HepG2 (cell line): Measurements from ENCODE around the gene UST. TPM values are rescaled to one million over a fixed set of nuclear protein-coding genes. Genes with fewer than 3 reads are reported as not detected.
A peak's percentile ranks its signal among the peaks of the same experiment; 100 is the strongest.

Experiments used
- AHDC1 ChIP-seq: sonication (generic); formaldehyde crosslinking; IDR thresholded peaks from 2 replicates; pipeline ENCODE4 v1.5.1; 2020; ENCODE audit warnings: mild to moderate bottlenecking, missing genetic modification reagents, borderline replicate concordance
- CTCF ChIP-seq: sonication (generic); formaldehyde crosslinking; IDR thresholded peaks from 2 replicates; pipeline ENCODE4 v1.5.0; 2020; ENCODE audit warnings: mild to moderate bottlenecking, missing genetic modification reagents, moderate library complexity
- DMTF1 ChIP-seq: sonication (generic); formaldehyde crosslinking; IDR thresholded peaks from 2 replicates; pipeline ENCODE4 v1.4.0; 2020; ENCODE audit warnings: mild to moderate bottlenecking, missing genetic modification reagents
- HNRNPLL ChIP-seq: fragments of 200-400 bp; formaldehyde crosslinking; IDR thresholded peaks from 2 replicates; pipeline ENCODE4 v1.6.1; 2017; ENCODE audit warnings: mild to moderate bottlenecking, low read depth, low read length; ENCODE audit not compliant: poor library complexity, severe bottlenecking
- HOMEZ ChIP-seq: IDR thresholded peaks from 2 replicates; pipeline ENCODE4 v1.6.1; 2016; ENCODE audit warnings: low read depth
- KDM3A ChIP-seq: IDR thresholded peaks from 2 replicates; pipeline ENCODE4 v1.6.1; 2018; ENCODE audit warnings: low read depth, missing compliant biosample characterization
- MTERF4 ChIP-seq: sonication (generic); formaldehyde crosslinking; IDR thresholded peaks from 2 replicates; pipeline ENCODE4 v1.8.0; 2023; ENCODE audit warnings: mild to moderate bottlenecking, missing genetic modification reagents
- NR0B2 ChIP-seq: sonication (generic); formaldehyde crosslinking; IDR thresholded peaks from 2 replicates; pipeline ENCODE4 v1.4.0; 2020; ENCODE audit warnings: mild to moderate bottlenecking, missing genetic modification reagents
- PRPF4 ChIP-seq: fragments of 200-400 bp; formaldehyde crosslinking; IDR thresholded peaks from 2 replicates; pipeline ENCODE4 v1.6.1; 2016; ENCODE audit warnings: low read length, low read depth; ENCODE audit not compliant: poor library complexity, severe bottlenecking
- SIN3A ChIP-seq: IDR thresholded peaks from 2 replicates; pipeline ENCODE4 v1.6.1; 2011; ENCODE audit warnings: low read depth, mild to moderate bottlenecking, control low read depth, low read length, borderline replicate concordance
- YEATS4 ChIP-seq: sonication (generic); formaldehyde crosslinking; IDR thresholded peaks from 2 replicates; pipeline ENCODE4 v1.4.0; 2020; ENCODE audit warnings: missing genetic modification reagents, borderline replicate concordance
- ZBTB20 ChIP-seq: sonication (generic); formaldehyde crosslinking; IDR thresholded peaks from 2 replicates; pipeline ENCODE4 v1.8.1; 2023; ENCODE audit warnings: missing genetic modification reagents, low read depth, mild to moderate bottlenecking, borderline replicate concordance
- ZEB1 ChIP-seq: IDR thresholded peaks from 2 replicates; pipeline ENCODE4 v1.6.1; 2012; ENCODE audit warnings: mild to moderate bottlenecking, low read depth, inconsistent platforms; ENCODE audit not compliant: insufficient replicate concordance
- ZKSCAN5 ChIP-seq: sonication (generic); formaldehyde crosslinking; IDR thresholded peaks from 2 replicates; pipeline ENCODE4 v1.5.1; 2020; ENCODE audit warnings: mild to moderate bottlenecking, missing genetic modification reagents
- ZNF263 ChIP-seq: sonication (generic); formaldehyde crosslinking; IDR thresholded peaks from 2 replicates; pipeline ENCODE4 v1.4.0; 2020; ENCODE audit warnings: missing genetic modification reagents
- polyA plus RNA-seq, 8 experiments: library from polyadenylated mRNA; depleted of rRNA in 3 of 8; stranded (reverse) in 7 of 8; unstranded in 1 of 8; fragments of >200 nt; fragmentation: Illumina TruSeq in 4 of 8; extraction: Trizol in 4 of 8; gene quantifications; 2 replicates each; pipeline versions ENCODE4 v1.2.1 to v1.2.3, GENCODE V29; 2011 to 2016; ENCODE audit warnings: low read depth in 4 of 8, missing spikeins in 1 of 8, mixed read lengths in 1 of 8; ENCODE audit not compliant: insufficient read depth in 1 of 8
- total RNA-seq, 5 experiments: library from RNA; depleted of rRNA; stranded (reverse); fragments of >200 nt; fragmentation: Illumina TruSeq; extraction: Trizol; gene quantifications; 2 replicates each; pipeline ENCODE4 v1.2.3, GENCODE V29; 2016; ENCODE audit warnings: low read depth in 1 of 5

UST gene
- total and polyA plus RNA-seq, 2 of the 13 experiments (the other 11 are each of a cell fraction or from before 2014, with no cell fraction given), result 0.27 TPM; not detected in 1

GRCh38 chr6:148972481-148972880 lies 225.7 kb downstream of the UST start (continued):
- TF ChIP-seq AHDC1 (no peak), HOMEZ (CRISPR knock-in tag) (no peak), KDM3A (no peak), NR0B2 (CRISPR knock-in tag) (0 out of 2 replicates have a peak, but pooled peaks have one; percentile 29), YEATS4 (CRISPR knock-in tag) (no peak), ZNF263 (no peak), PRPF4 (no peak), ZKSCAN5 (CRISPR knock-in tag) (no peak), CTCF (CRISPR knock-in tag) (0 out of 2 replicates have a peak, but pooled peaks have one; percentile 22), MTERF4 (CRISPR knock-in tag) (no peak), SIN3A (no peak), DMTF1 (CRISPR knock-in tag) (no peak), ZBTB20 (CRISPR knock-in tag) (no peak), ZEB1 (no peak), HNRNPLL (peak; percentile 20)
